WI38 (cell line): Measurements from ENCODE around the gene ARHGEF39.
A peak's percentile ranks its signal among the peaks of the same experiment; 100 is the strongest.

ENCODE experiments used
- H3K4me3 ChIP-seq: 2 replicates; pipeline ENCODE4 v1.5.1; 2011; ENCODE audit warnings: low read depth, mild to moderate bottlenecking, control low read depth, low read length
- TF ChIP-seq, protein P1 (sequence below): IDR thresholded peaks from 2 replicates; pipeline ENCODE4 v1.5.1; 2012; ENCODE audit warnings: low read depth, mild to moderate bottlenecking, control low read depth, low read length

ARHGEF39 gene, protein sequence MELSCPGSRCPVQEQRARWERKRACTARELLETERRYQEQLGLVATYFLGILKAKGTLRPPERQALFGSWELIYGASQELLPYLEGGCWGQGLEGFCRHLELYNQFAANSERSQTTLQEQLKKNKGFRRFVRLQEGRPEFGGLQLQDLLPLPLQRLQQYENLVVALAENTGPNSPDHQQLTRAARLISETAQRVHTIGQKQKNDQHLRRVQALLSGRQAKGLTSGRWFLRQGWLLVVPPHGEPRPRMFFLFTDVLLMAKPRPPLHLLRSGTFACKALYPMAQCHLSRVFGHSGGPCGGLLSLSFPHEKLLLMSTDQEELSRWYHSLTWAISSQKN

DNA sequence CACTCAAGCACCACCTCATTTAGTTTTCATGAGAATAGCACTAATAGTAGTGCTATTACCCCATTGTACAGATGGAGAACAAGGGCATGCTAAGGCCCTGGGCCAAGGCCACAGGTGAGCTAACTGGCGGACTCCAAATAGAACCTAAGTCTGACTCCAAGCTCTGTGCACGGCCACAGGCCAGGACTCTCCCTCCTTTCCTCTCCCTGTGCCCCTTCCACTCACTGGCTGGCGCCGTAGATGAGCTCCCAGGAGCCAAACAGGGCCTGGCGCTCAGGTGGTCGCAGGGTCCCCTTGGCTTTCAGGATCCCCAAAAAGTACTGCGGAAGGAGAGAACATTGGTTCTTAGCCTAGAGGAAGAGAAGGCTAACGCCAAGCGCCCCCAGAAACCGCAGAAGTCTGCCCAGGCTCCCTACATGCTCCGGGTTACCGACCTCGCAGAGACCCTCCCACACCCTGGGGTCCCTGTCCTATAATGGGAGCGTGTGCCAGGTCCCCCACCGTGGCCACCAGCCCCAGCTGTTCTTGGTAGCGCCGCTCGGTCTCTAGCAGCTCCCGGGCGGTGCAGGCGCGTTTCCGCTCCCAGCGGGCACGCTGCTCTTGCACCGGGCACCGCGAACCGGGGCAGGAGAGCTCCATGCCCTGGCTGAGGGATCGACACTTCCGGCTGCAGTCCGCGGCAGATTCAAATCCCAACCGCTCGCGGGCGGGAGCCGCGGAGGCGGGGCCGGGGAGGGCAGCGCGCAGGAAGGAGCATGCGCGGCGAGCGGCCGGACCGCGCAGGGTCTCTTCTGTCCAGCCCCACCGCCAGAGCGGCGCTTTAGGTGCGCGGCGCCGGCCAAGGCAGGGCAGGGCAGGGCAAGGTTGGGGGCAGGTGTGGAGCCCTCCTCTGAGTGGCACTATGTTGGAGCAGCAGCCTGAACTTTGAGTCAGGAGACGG lies at the start of gene ARHGEF39:
Gene ARHGEF39, minus strand, starts transcription at position 665 of the 940 bp plus-strand sequence. Its CDS starts 26 bp downstream, at position 639.
- TF ChIP-seq, protein P1, sequence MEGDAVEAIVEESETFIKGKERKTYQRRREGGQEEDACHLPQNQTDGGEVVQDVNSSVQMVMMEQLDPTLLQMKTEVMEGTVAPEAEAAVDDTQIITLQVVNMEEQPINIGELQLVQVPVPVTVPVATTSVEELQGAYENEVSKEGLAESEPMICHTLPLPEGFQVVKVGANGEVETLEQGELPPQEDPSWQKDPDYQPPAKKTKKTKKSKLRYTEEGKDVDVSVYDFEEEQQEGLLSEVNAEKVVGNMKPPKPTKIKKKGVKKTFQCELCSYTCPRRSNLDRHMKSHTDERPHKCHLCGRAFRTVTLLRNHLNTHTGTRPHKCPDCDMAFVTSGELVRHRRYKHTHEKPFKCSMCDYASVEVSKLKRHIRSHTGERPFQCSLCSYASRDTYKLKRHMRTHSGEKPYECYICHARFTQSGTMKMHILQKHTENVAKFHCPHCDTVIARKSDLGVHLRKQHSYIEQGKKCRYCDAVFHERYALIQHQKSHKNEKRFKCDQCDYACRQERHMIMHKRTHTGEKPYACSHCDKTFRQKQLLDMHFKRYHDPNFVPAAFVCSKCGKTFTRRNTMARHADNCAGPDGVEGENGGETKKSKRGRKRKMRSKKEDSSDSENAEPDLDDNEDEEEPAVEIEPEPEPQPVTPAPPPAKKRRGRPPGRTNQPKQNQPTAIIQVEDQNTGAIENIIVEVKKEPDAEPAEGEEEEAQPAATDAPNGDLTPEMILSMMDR: no peak
- peak within 1 kb of the TSS; percentile 63 for H3K4me3 ChIP-seq

DNA sequence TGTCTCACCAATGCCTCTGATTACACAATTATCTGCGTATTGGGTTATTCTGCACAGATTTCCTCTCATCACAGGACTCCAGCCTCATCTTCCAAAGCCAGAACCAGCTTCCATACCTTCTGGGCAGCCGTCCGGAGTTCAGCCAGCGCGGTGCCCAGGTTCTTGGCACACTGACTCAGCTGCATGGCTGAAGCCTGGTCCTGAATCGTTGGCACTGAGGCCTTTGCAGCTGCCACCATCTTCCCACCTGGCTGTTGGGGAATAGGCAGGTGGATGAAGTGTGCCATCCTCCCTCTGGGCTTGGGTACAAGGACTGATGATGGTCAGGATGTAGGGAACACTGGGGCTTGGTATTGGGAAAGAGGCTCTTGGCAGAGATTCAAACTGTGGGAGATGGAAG lies 49.1 kb upstream of the ARHGEF39 start:
- TF ChIP-seq, protein P1: no peak
- no peak overlapping the region for H3K4me3 ChIP-seq

DNA sequence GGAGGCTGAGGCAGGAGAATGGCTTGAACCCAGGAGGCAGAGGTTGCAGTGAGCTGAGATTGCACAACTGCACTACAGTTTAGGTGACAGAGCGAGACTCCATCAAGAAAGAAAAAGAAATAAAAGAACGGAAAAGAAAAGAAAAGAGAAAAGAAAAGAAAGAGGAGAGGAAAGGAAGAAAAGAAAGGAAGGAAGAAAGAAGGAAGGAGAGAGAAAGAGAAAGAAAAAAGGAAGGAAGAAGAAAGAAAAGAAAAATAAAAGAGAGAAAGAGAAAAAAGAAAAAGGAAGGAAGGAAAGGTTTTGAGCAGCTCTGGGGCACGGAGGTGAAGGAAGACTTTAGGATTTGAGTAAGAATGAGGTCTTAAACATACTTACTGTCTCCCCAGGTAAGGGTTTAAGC lies 48.6 kb upstream of the ARHGEF39 start:
- no peak overlapping the region for H3K4me3 ChIP-seq
- TF ChIP-seq, protein P1: no peak

DNA sequence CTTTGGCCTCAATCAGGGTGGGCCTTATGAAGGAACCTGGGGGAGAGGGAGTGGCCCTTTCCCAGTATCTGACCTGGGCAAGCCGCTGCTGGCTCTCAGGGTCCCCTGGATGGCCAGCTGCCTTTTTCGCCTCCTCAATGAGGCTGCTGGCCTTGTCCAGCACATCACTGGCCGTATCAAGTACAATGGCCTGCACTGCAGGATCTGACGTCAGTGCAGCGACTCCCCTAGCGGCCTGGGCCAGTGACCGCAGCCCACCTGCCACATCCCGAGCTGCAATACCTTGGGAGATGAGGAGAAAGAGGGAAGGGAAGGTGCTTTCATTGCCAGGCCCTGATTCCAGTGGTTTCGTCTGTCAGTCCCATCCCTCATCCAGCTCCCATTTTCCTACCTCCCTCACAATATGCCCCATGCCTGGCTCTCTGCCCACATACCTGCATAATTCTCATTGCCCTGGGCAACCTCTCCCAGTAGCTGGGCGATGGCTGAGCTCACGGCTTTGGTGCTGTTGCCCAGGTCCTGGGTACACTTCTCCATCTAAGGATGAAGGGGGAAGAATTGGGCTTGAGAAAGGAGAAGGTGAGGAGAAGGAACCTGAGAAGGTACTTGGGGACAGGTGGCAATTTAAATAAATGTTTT lies 47.9 kb upstream of the ARHGEF39 start:
- no peak overlapping the region for H3K4me3 ChIP-seq
- TF ChIP-seq, protein P1: no peak

DNA sequence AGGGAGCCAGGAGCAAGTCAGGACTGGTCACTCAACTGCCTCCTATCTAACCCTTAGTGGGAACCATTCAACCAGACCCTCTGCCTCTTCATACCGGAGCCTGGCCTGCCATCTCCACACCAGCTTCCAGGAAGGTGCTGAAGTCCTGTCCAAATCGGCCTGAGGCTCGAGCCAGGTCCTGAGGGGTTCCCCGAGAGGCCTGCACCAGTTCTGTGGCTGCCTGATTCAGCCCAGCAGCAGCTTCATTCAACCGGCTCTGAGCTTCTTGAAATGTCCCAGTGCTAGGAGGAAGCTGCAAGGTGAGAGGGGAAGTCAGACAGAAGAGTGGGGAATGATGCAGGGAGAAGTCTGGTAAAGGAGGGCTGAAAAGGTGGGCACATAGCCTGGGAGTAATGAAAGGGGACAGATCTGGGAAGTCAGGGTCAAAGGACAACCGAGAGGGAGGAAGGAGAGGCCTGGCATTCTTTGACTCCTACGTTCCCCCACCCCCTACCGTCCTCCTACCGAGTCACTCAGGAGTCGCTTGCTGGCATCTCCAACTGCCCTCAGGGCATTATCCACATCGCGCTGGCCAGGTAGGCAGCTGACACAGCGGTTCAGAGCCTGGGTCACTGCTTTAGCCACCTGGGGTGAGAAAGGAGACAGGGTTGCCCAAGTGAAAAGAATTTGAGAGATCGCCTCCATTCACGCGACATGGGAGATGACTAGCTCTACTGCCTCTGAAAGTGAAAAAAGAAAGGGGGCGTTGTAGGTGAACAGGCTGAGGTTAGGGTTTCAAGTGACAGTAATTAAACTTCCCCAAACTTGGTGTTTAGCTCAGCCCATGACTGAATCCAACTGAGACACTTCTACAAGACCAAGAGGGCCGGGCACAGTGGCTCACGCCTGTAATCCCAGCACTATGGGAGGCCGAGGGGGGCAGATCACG lies 46.8 kb upstream of the ARHGEF39 start:
- no peak overlapping the region for H3K4me3 ChIP-seq
- TF ChIP-seq, protein P1: no peak

DNA sequence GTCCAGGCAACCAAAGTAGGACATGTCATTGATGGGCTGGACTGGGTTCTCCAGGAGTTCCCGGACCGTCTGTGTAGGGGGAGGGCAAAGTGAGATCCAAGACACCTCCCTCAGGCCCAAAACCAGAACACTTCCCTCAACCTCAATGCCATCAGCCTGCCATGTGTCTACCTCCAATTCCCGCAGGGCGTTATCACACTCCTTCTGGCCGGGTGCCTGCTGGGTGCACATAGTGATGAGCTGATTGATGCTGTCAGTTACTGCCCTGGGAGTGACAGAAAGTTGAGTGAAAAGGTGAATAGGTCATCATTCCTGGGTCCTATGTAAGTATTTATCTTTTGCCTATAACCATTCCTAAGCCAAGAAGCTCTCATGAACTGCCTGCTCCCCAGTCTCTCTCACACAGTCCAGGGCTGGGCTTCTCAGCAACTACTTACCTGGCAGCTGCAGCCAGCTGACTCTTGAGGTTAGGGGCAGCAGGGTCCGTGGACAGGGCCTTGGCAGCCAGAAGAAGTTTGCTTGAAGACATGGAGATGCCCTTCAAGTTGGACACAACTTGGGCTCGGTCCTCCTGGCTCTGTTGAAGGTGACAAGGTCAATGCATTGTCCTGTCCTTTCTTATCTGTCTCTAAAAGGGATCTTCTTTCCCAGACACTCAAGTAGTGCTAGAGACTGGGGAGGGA lies 46.0 kb upstream of the ARHGEF39 start:
- H3K4me3 ChIP-seq: no peak overlapping the region

More for the DNA sequence above, 46.0 kb upstream of the ARHGEF39 start:
- TF ChIP-seq, protein P1: no peak
